B cell (primary cell): ENCODE results near the gene ULK4.

Experiments used
- EZH2 ChIP-seq: IDR thresholded peaks from 2 replicates; pipeline ENCODE4 v1.6.1; 2012; ENCODE audit warnings: borderline replicate concordance, low read depth, mild to moderate bottlenecking, moderate library complexity, low read length; ENCODE audit not compliant: insufficient read depth, poor library complexity, severe bottlenecking
- TF ChIP-seq, protein P1 (sequence below): fragments of 200-600 bp; IDR thresholded peaks from one replicate; pipeline ENCODE4 v1.8.0; 2022; ENCODE audit warnings: antibody characterized with exemption, mild to moderate bottlenecking

DNA sequence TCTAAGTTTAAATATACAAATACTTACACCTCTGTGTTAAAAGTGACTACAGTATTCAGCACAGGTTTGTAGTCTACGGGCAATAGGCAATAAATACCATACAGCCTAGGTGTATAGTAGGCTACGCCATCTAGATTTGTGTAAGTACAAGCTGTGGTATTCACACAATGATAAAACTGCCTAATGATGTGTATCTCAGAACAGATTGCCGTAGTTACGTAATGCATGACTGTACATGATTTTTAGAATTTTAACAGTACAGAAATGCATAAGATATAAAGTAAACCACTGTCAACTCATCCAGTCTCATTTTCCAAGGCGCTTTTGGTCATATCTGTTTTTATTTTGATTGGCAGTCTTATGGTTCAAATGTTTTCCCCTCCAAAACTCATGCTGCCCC lies 396.9 kb downstream of the ULK4 start:
- TF ChIP-seq, protein P1, sequence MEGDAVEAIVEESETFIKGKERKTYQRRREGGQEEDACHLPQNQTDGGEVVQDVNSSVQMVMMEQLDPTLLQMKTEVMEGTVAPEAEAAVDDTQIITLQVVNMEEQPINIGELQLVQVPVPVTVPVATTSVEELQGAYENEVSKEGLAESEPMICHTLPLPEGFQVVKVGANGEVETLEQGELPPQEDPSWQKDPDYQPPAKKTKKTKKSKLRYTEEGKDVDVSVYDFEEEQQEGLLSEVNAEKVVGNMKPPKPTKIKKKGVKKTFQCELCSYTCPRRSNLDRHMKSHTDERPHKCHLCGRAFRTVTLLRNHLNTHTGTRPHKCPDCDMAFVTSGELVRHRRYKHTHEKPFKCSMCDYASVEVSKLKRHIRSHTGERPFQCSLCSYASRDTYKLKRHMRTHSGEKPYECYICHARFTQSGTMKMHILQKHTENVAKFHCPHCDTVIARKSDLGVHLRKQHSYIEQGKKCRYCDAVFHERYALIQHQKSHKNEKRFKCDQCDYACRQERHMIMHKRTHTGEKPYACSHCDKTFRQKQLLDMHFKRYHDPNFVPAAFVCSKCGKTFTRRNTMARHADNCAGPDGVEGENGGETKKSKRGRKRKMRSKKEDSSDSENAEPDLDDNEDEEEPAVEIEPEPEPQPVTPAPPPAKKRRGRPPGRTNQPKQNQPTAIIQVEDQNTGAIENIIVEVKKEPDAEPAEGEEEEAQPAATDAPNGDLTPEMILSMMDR: no peak
- no peak for TF ChIP-seq EZH2
